GM18873 (cell line): ENCODE results near the gene DUSP18.
"Not testable (repeated sequence)": the region's sequence is repeated elsewhere in the genome, so short reads cannot be mapped to it uniquely, and the experiment has no call there.

ENCODE experiments used
- ATAC-seq: cut with Tn5 transposase; IDR thresholded peaks from one replicate; pipeline ENCODE4 v1.9.1; 2021; ENCODE audit warnings: mild to moderate bottlenecking, moderate library complexity, moderate number of reproducible peaks; ENCODE audit not compliant: unreplicated experiment, low FRiP score

DUSP18 gene

GRCh38 chr22:30667494-30668385, at the start of gene DUSP18:
Gene DUSP18 (minus strand): TSS chr22:30667875. CDS start chr22:30664003, 3,872 bp downstream.
- peak; percentile 64 for ATAC-seq

GRCh38 chr22:30714062-30714461, 46.4 kb upstream of the DUSP18 start:
- no peak for ATAC-seq

- no peak for ATAC-seq
Observed at GRCh38 chr22:30712094-30712493, 44.4 kb upstream of the DUSP18 start.

- not testable (repeated sequence) for ATAC-seq
Observed at GRCh38 chr22:30709980-30710379, 42.3 kb upstream of the DUSP18 start.

- ATAC-seq: no peak
Observed at GRCh38 chr22:30705710-30706651, 38.3 kb upstream of the DUSP18 start.

- ATAC-seq: no peak
Observed at GRCh38 chr22:30704978-30705377, 37.3 kb upstream of the DUSP18 start.

GRCh38 chr22:30702856-30703255, 35.2 kb upstream of the DUSP18 start:
- ATAC-seq: no peak

- no peak for ATAC-seq
Observed at GRCh38 chr22:30701872-30702271, 34.2 kb upstream of the DUSP18 start.

GRCh38 chr22:30697975-30698374, 30.3 kb upstream of the DUSP18 start:
- ATAC-seq: no peak

GRCh38 chr22:30695871-30696655, 28.4 kb upstream of the DUSP18 start:
- ATAC-seq: no peak

- ATAC-seq: no peak
Observed at GRCh38 chr22:30695351-30695851, 27.7 kb upstream of the DUSP18 start.

GRCh38 chr22:30694640-30695350, 27.1 kb upstream of the DUSP18 start, which contains the start of gene OSBP2:
Gene OSBP2 (plus strand): TSS chr22:30694874. CDS start chr22:30694910, 36 bp downstream.
- ATAC-seq: no peak

- no peak for ATAC-seq
Observed at GRCh38 chr22:30694171-30694639, 26.5 kb upstream of the DUSP18 start.

- no peak for ATAC-seq
Observed at GRCh38 chr22:30691204-30691603, 23.5 kb upstream of the DUSP18 start.

GRCh38 chr22:30689622-30690021, 21.9 kb upstream of the DUSP18 start:
- ATAC-seq: no peak

- no peak for ATAC-seq
Observed at GRCh38 chr22:30687358-30687757, 19.7 kb upstream of the DUSP18 start.

GRCh38 chr22:30685178-30685577, 17.5 kb upstream of the DUSP18 start:
- no peak for ATAC-seq

- no peak for ATAC-seq
Observed at GRCh38 chr22:30681831-30682230, 14.2 kb upstream of the DUSP18 start.
